Cardiac fibroblast (primary cell): ENCODE data around the gene PTK7.

Source experiments
- DNase-seq, 2 donors: peaks; one replicate each; pipeline versions ENCODE4 v3.0.0 to v3.0.0-alpha.2; 2010; ENCODE audit warnings: low read depth in 2 of 2
- H3K4me3 ChIP-seq, 2 donors: replicated peaks in 1 of 2; 1 replicate in 1 of 2; 2 replicates in 1 of 2; pipeline ENCODE4 v1.5.1; 2011; ENCODE audit warnings: low read depth in 2 of 2, low read length in 2 of 2, mild to moderate bottlenecking in 2 of 2, moderate library complexity in 1 of 2
- TF ChIP-seq, protein P1 (sequence below): IDR thresholded peaks from one replicate; pipeline ENCODE4 v1.5.1; 2011; ENCODE audit warnings: low read depth, mild to moderate bottlenecking, low read length, inconsistent platforms

The PTK7 gene

DNA sequence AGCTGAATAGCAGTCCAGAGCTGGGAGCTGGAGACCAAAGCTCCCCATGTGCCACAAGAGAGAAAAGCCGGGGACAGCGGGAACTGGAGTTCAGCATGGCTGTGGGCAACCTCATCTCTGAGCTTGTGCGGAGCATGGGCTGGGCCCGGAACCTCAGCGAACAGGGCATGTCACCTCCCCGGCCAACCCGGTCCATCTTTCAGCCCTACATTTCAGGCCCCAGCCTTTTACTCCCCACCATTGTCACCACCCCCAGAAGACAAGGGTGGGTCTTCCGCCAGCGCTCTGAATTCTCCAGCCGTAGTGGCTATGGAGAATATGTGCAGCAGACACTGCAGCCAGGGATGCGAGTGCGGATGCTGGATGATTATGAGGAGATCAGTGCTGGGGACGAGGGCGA lies 109.9 kb downstream of the PTK7 start:
- no peak for DNase-seq
- TF ChIP-seq, protein P1, sequence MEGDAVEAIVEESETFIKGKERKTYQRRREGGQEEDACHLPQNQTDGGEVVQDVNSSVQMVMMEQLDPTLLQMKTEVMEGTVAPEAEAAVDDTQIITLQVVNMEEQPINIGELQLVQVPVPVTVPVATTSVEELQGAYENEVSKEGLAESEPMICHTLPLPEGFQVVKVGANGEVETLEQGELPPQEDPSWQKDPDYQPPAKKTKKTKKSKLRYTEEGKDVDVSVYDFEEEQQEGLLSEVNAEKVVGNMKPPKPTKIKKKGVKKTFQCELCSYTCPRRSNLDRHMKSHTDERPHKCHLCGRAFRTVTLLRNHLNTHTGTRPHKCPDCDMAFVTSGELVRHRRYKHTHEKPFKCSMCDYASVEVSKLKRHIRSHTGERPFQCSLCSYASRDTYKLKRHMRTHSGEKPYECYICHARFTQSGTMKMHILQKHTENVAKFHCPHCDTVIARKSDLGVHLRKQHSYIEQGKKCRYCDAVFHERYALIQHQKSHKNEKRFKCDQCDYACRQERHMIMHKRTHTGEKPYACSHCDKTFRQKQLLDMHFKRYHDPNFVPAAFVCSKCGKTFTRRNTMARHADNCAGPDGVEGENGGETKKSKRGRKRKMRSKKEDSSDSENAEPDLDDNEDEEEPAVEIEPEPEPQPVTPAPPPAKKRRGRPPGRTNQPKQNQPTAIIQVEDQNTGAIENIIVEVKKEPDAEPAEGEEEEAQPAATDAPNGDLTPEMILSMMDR, result no peak
- no peak overlapping the region for H3K4me3 ChIP-seq

DNA sequence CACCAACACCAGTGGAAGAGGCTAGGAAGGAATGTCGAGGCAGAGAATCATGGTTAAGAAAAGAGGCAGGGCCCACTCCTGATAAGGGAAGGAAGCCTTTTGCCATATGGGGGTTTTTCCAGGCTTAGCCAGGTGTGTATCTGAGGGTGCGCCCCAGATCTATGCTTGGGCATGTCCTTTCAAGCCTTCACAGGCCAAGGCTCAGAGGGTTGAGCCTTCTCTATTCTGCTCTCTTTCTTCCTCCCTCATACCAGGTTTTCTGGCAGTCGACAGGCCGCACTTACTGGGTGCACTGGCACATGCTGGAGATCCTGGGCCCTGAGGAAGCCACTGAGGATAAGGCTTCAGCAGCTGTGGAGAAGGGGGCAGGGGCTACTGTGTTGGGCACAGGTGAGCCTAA lies 110.6 kb downstream of the PTK7 start:
- no peak overlapping the region for H3K4me3 ChIP-seq
- DNase-seq, result no peak
- TF ChIP-seq, protein P1, result no peak

DNA sequence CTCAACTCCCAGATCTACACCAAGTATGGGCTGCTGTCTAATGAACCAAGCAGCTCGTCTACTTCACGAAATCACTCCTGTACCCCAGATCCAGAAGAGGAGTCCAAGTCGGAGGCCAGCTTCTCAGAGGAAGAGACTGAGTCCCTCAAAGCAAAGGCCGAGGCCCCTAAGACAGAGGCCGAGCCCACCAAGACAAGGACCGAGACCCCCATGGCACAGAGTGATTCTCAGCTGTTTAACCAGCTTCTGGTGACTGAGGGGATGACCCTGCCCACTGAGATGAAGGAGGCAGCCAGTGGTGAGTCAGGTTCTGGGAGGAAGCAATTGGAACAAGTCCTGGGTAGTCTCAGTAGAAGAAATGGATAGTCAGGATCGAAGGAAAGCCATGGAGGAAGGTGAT lies 111.7 kb downstream of the PTK7 start:
- TF ChIP-seq, protein P1, result no peak
- no peak overlapping the region for H3K4me3 ChIP-seq

DNA sequence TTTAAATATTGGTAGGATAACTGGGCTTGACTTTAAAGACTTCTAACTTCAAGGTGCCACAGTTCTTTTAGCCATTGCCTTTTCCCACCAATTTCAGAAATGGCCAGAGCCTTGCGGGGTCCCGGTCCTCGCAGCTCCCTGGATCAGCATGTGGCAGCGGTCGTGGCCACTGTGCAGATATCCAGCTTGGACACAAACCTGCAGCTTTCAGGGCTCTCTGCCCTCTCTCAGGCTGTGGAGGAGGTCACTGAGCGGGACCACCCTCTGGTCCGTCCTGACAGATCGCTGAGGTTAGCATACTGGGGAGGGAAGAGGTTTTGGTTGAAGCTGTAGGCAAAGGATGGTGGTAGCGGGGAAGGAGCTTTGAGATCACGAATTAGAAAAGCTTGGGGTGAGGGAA lies 112.3 kb downstream of the PTK7 start:
- no peak overlapping the region for H3K4me3 ChIP-seq
- TF ChIP-seq, protein P1, result no peak
- no peak for DNase-seq

More for the DNA sequence above, 111.7 kb downstream of the PTK7 start:
- DNase-seq, result no peak

DNA sequence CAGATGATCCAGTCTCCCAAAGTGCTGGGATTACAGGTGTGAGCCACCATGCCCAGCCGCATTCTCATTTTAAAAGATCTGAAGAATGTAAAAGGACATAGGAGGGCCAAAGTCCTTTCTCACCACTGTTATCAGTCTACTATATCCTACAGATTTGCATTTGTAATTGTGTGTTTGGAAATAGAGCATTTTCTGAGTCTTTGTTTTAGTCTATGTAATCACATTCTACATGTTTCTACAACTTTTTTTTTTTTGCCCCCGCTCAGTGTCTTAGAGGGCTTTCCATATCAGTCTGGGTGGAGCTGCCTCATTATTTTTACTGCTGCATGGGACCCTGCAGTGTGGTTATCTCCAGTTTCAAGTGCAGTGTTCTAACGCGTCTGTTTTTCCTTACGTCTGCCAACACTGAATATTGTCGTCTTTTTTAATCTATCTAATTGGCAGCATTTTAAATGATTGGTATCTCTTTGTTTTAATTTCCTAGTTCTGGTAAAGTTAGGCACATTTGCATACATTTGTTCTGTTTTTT lies 113.7 kb downstream of the PTK7 start:
- TF ChIP-seq, protein P1, result no peak
- DNase-seq, result no peak
- no peak overlapping the region for H3K4me3 ChIP-seq

DNA sequence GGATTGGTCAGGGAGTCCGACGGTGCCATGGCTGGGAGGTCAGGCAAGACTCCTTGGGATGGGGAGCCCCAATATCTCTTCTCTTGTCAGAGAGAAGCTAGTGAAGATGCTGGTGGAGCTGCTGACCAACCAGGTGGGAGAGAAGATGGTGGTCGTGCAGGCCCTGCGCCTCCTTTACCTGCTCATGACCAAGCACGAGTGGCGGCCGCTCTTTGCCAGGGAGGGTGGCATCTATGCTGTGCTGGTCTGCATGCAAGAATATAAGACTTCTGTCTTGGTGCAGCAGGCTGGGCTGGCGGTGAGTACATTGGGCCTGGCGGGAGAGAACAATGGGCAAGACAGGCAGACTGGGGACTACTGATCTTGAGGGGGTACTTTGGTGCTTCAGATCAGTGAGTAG lies 116.8 kb downstream of the PTK7 start:
- no peak for DNase-seq
- no peak overlapping the region for H3K4me3 ChIP-seq
- TF ChIP-seq, protein P1, result no peak

DNA sequence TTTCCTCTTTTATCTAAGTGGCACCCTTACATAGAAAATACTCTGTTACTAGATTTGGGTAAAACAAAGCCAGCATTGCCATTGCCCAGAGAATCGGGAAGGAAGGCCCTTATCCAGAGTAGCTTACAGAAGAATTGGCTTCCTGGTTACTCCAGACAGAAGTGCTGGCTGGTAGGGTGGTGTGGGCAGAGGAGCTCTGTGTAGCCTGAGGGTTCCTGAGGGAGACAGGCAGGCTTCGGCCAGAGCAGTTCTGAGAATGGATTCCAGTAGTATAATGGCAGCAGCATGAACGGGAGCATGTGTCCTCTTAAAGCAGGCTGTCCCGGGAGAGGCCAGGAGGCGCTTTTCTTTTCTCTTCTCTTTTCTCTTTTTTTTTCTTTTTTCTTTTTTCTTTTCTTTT lies 117.8 kb downstream of the PTK7 start:
- DNase-seq, result no peak
- no peak overlapping the region for H3K4me3 ChIP-seq
- TF ChIP-seq, protein P1, result no peak
